ENCODE measurements around the gene LTBP2. TPM values are rescaled to one million over a fixed set of nuclear protein-coding genes. Genes with fewer than 3 reads are reported as not detected.
A peak's percentile ranks its signal among the peaks of the same experiment; 100 is the strongest.

LTBP2 gene
- total RNA-seq, 3 donors from 2014 or later, result 0.21 to 0.35 (median 0.30) TPM

DNA sequence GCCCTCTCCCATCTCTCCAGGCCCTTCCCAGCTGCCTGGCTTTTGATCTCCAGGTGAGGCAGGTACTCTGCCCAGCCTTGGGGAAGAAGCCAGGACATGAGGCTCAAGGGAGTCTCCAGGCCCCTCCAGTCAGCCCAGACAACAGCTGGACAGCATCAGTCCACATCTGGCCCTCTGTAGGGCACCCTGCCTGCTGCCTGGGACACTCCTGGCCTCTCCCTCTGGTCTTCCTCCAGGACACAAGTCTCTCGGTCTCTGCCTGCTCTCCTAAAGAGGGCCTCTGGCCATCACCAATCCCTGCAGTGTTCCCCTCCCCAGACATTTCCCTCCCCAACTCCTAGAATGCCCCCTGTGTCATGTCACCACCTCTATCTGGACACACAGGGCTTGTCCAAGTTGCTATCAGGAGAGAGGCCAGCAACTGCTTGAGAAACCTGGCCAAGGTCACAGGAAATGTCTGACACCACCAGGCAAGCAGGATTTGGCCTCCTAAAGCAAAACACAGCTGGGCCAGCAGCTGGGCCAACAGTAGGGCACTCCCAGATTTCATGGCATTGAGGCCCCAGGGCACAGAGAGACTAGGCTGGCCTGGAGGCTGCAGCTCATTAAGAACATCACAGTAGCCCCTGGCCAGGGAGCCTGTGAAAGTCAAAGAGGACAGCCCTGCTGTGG, 29.0 kb downstream of the LTBP2 start:
- Mint-ChIP-seq H3K4me3 (no peak overlapping the region), H3K4me1 (ENCODE audit: low read depth) (peaks cover 19% of the 10 kb centered on the region), H3K27me3 (ENCODE audit: low read depth) (peaks cover 3% of the 10 kb centered on the region), H3K9me3 (no peaks in the 10 kb centered on the region), H3K36me3 (ENCODE audit: insufficient read depth) (no peaks in the 10 kb centered on the region)
- no peak for DNase-seq
- ATAC-seq, result no peak

DNA sequence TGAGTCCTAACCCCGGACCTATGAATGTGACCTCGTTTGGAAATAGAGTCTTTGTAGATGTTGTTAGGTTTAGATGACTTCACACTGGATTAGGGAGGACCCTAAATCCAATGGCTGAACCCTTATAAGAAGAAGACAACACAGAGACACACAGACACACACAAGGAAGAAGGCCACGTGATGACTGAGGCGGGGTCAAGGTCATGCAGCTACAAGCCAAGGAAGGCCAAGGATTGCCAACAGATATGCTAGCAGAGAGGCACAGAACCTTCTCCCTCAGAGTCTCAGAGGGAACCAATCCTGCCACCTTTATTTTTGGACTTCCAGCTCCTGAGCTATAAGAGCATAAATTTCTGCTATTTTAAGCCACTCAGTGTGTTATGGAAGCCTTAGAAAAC, 31.8 kb downstream of the LTBP2 start:
- H3K4me3 Mint-ChIP-seq, result no peak overlapping the region
- peaks cover 19% of the 10 kb centered on the region for H3K4me1 Mint-ChIP-seq (ENCODE audit: low read depth)
- no peaks in the 10 kb centered on the region for H3K9me3 Mint-ChIP-seq
- no peak for DNase-seq
- no peak for ATAC-seq
- no peaks in the 10 kb centered on the region for H3K36me3 Mint-ChIP-seq (ENCODE audit: insufficient read depth)
- peaks cover 7% of the 10 kb centered on the region for H3K27me3 Mint-ChIP-seq (ENCODE audit: low read depth)

DNA sequence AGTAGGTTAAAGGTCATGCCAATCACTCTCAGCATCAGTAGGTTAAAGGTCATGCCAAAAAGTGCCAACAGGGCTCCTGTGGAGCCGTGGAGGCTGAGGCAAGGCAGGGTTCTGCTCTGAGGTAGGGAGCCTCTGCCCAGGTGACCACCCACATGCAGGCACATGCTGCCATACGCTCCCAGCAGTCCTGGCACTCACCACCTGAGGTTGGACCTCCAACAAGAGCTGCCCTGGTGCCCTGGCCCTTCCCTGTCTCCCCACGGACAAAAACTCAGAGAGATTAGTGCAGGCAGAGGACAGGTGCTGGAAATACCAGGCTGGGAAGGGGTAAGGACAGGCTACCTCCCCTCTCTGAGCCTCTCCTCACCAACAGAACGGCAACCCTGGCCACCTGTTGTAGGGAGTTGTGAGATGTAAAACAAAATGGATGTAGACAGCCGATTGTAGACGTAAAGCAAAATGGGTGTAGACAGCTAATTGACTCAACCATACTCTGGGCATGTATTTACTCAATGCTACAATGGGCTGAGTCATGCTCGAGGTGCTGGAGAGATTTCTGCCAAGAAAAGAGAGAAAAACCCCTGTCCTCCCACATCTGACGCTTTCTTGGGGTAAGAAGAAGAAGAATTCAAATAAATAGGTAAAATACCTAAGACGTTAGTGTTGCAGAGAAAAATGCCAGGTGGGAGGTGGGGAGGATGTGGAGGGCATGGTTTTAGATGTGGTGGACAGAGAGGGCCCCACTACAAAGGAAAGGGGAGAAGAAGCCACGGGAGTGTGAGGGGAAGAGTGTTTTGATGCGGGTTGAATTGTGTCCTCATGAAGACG, 32.4 kb downstream of the LTBP2 start:
- Mint-ChIP-seq H3K4me1 (ENCODE audit: low read depth) (peaks cover 22% of the 10 kb centered on the region), H3K27me3 (ENCODE audit: low read depth) (peaks cover 7% of the 10 kb centered on the region), H3K9me3 (no peaks in the 10 kb centered on the region), H3K4me3 (no peak overlapping the region), H3K36me3 (ENCODE audit: insufficient read depth) (no peaks in the 10 kb centered on the region)
- no peak for DNase-seq
- peak; percentile 78 to 79 for ATAC-seq

DNA sequence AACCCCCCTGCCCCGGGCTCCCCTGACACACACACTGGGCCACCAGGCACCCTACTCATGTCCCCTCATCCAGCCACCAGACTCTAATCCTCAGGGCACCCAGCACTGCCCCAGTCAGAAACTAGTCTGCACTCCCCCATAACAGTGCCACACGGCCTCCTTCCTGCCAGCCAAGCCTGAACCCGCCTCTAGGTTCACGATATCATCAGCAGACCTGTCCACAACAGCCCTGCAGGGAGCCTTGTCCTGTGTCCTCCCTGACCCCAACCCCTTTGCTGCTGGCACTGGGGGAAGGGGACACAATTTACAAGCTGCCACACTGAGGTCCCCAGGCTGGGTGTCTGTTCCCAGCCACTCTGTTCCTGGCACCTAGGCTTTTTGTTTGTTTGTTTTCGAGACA, 33.6 kb downstream of the LTBP2 start:
- DNase-seq (no peak), ATAC-seq (no peak)
- H3K4me1 Mint-ChIP-seq (ENCODE audit: low read depth), result peaks cover 33% of the 10 kb centered on the region
- H3K36me3 Mint-ChIP-seq (ENCODE audit: insufficient read depth), result no peaks in the 10 kb centered on the region
- H3K4me3 Mint-ChIP-seq, result no peak overlapping the region
- peaks cover 7% of the 10 kb centered on the region for H3K27me3 Mint-ChIP-seq (ENCODE audit: low read depth)
- no peaks in the 10 kb centered on the region for H3K9me3 Mint-ChIP-seq

DNA sequence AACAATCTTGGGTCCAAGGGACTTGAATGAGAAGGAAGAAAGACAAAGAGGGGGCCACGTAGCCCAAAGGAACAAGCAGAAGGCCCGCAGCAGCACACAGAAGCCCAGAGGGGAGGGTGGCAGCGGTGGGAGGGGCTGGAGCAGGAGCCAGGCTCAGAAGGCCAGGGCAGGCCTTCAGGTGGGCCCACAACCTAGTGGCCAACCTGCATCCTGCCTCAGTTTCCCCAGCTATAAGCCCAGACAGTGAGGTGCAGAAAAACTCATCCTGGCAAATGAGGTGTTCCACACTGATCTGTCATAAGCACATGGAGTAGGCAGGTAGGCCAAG, 34.1 kb downstream of the LTBP2 start:
- Mint-ChIP-seq H3K9me3 (no peaks in the 10 kb centered on the region), H3K4me1 (ENCODE audit: low read depth) (peaks cover 36% of the 10 kb centered on the region), H3K27me3 (ENCODE audit: low read depth) (peaks cover 7% of the 10 kb centered on the region), H3K36me3 (ENCODE audit: insufficient read depth) (no peaks in the 10 kb centered on the region), H3K4me3 (no peak overlapping the region)
- ATAC-seq (no peak), DNase-seq (no peak)

DNA sequence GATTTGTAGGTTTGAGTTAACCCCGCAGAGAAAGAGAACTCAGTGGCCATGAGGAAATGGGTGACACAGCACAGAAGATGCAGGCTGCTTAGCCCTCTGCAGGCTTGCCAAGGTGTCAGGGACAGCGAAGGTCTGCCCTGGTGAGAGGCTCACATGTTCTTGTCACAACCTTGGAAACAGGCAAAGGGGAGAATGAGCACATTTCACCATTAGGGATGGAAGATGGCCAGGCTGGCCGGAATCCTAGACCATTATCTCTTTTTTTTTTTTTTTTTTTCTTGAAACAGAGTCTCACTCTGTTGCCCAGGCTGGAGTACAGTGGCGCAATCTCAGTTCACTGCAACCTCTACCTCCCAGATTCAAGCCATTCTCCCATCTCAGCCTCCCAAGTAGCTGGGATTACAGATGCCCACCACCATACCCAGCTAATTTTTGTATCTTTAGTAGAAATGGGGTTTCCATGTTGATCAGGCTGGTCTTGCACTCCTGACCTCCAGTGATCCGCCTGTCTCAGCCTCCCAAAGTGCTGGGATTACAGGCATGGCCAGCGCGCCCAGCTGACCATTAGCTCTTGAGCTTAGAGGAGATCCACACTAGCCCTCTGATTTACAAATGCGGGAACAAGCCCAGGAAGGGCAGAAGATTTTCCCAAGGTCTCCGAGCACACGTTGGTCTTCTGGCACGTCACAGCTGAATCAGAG, 34.6 kb downstream of the LTBP2 start:
- no peak for ATAC-seq

DNA sequence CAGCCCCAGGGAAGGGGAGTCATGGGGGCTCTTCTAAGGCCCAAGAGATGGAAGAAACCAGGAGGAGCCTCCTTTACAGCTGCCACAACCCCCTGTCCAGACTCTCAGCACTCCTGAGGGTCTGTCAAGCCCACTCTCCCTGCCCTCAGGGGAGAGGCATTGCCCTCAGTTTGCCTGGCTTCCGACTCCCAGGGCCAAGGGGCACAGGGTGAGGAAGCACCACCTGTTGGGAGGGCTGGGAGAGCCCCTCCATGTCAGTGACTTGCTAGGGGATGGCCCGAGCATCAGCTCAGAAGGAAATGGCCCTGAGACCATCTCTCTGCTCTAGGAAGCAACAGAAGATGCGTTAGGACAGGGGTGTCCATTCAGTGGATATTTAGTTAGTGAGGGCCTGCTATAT, 36.1 kb downstream of the LTBP2 start:
- no peak for DNase-seq
- Mint-ChIP-seq H3K4me1 (ENCODE audit: low read depth) (peaks cover 50% of the 10 kb centered on the region), H3K27me3 (ENCODE audit: low read depth) (peaks cover 7% of the 10 kb centered on the region), H3K36me3 (ENCODE audit: insufficient read depth) (no peaks in the 10 kb centered on the region), H3K9me3 (no peaks in the 10 kb centered on the region), H3K4me3 (no peak overlapping the region)
- ATAC-seq, result no peak

More for the DNA sequence above, 34.6 kb downstream of the LTBP2 start:
- H3K9me3 Mint-ChIP-seq, result no peaks in the 10 kb centered on the region
- H3K27me3 Mint-ChIP-seq (ENCODE audit: low read depth), result peaks cover 7% of the 10 kb centered on the region
- no peaks in the 10 kb centered on the region for H3K36me3 Mint-ChIP-seq (ENCODE audit: insufficient read depth)
- no peak overlapping the region for H3K4me3 Mint-ChIP-seq
- no peak for DNase-seq
- peaks cover 42% of the 10 kb centered on the region for H3K4me1 Mint-ChIP-seq (ENCODE audit: low read depth)

DNA sequence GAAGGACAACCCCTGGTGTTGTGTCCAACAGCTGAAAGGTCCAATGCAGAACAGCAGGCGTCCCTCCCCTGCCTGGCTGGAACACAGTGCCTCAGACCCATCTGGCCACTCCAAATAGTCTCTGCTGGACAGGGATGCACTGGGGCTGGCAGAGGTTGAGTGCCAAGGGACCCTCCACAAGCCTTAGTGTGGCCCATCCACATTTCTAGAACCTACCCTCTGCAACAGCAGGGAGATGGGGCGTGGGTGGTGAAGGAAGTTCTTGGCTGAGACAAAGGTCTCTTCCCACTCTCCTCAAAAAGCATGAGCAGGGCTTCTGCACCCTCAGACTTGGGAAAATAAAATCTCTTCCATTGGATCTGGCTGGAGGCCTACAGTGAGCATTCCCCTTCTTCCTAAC, 36.5 kb downstream of the LTBP2 start:
- Mint-ChIP-seq H3K36me3 (ENCODE audit: insufficient read depth) (no peaks in the 10 kb centered on the region), H3K9me3 (no peaks in the 10 kb centered on the region), H3K4me1 (ENCODE audit: low read depth) (peaks cover 50% of the 10 kb centered on the region), H3K27me3 (ENCODE audit: low read depth) (peaks cover 7% of the 10 kb centered on the region), H3K4me3 (no peak overlapping the region)
- ATAC-seq, result no peak
- DNase-seq, result no peak

DNA sequence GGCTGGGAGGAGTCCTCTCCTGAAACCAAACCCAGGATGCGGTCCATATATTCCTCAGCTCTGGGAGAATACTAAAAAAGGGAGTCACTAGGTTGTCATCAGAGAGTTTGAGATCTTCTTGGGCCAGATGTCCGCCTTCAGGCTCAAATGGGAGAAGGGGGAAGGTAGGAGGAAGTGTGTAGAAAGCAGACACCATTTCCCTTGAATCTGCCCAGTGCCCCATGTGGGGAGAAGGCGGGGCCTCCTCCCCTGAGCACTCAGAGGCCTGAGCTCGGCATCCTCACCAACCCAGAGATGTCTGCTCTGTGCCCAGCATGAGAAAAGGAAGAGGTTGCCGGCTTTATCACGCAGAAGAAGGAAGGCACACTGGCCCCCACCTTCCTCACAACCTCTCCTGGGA, 37.3 kb downstream of the LTBP2 start:
- peaks cover 8% of the 10 kb centered on the region for H3K27me3 Mint-ChIP-seq (ENCODE audit: low read depth)
- ATAC-seq (no peak), DNase-seq (no peak)
- no peaks in the 10 kb centered on the region for H3K36me3 Mint-ChIP-seq (ENCODE audit: insufficient read depth)
- H3K9me3 Mint-ChIP-seq, result no peaks in the 10 kb centered on the region
- H3K4me3 Mint-ChIP-seq, result no peak overlapping the region
- peaks cover 44% of the 10 kb centered on the region for H3K4me1 Mint-ChIP-seq (ENCODE audit: low read depth)

DNA sequence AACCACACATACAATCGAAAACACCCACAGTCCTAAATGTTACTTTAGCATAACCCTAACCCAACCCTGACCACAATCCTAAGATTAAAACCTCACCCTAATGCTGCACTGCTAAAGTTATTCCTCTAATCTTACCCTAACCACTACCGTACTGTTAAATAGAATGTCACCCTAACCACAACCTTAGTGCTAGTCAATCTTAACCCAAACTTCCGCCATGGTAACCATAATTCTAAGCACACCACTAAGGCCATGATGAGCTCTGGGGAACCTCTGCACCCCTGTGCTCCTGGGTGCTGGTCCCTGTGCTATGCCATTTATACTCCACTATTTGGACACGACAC, 38.0 kb downstream of the LTBP2 start:
- peak; percentile 47 to 73 for ATAC-seq
- H3K4me3 Mint-ChIP-seq, result peak overlapping the region; percentile 6
- H3K4me1 Mint-ChIP-seq (ENCODE audit: low read depth), result peaks cover 38% of the 10 kb centered on the region
- no peaks in the 10 kb centered on the region for H3K36me3 Mint-ChIP-seq (ENCODE audit: insufficient read depth)
- peaks cover 10% of the 10 kb centered on the region for H3K27me3 Mint-ChIP-seq (ENCODE audit: low read depth)
- H3K9me3 Mint-ChIP-seq, result no peaks in the 10 kb centered on the region
- no peak for DNase-seq

DNA sequence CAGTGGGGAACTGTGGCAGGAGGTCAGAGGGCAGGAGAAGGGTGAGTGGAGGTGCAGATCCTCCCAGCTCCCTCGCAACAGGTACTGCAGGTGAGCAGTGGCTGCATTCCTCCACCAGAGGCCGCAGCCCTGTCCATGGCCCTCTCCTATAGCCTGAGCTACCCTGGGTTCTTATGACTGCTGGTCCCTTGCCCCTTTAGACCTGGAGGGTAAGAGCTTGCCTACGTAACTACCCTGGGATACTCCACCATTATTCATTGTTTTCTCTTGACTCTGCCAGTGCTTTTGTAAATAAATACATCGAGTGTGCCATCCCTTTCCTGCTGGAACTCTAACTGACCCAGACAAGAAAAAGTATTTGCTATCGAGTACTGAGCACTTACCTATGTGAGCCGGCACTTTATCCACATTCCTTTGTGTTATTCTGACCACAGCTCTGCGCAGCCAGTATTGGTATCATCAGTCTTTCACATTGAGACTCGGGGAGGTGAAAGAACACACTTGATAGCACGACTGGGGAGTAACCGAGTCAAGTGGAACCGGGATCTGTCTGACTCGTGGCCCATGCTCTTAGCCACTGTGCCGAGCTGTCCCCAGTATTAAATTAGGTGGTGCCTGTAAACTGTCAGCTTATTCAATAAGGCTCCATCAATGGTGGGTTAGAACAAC, 38.5 kb downstream of the LTBP2 start:
- peaks cover 10% of the 10 kb centered on the region for H3K27me3 Mint-ChIP-seq (ENCODE audit: low read depth)
- H3K4me3 Mint-ChIP-seq, result peak overlapping the region; percentile 6
- H3K9me3 Mint-ChIP-seq, result no peaks in the 10 kb centered on the region
- H3K4me1 Mint-ChIP-seq (ENCODE audit: low read depth), result peaks cover 37% of the 10 kb centered on the region
- H3K36me3 Mint-ChIP-seq (ENCODE audit: insufficient read depth), result no peaks in the 10 kb centered on the region
- ATAC-seq (no peak), DNase-seq (no peak)

DNA sequence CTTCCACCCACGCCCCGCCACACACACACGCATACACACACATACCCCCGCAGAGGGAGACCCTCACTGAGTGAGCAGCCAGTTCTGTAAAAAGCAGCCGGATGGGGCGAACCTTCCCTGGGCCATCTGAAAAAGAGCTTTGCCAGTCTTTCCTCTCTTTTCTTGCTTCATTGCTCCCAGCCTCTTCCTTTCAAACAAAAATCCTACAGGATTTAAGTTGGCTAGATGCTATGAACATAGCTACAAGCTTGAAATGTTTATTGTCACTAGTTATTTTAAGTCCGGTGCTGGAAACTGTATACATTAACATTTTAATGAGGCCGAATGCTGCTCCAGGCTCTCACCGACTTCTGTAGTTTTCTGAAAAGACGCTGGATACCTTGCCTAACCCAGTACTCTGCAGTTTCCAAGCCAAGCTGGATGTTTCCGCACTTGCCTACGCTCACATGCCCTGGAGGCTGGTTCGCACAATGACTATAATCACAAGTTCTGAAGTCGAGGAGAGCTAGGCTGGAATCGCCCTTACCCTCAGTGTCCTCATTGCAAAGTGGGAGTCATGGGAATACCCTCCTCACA, 39.2 kb downstream of the LTBP2 start:
- Mint-ChIP-seq H3K27me3 (ENCODE audit: low read depth) (peaks cover 6% of the 10 kb centered on the region), H3K4me1 (ENCODE audit: low read depth) (peaks cover 34% of the 10 kb centered on the region), H3K36me3 (ENCODE audit: insufficient read depth) (no peaks in the 10 kb centered on the region), H3K4me3 (peak overlapping the region; percentile 1), H3K9me3 (no peaks in the 10 kb centered on the region)
- DNase-seq (no peak), ATAC-seq (no peak)

DNA sequence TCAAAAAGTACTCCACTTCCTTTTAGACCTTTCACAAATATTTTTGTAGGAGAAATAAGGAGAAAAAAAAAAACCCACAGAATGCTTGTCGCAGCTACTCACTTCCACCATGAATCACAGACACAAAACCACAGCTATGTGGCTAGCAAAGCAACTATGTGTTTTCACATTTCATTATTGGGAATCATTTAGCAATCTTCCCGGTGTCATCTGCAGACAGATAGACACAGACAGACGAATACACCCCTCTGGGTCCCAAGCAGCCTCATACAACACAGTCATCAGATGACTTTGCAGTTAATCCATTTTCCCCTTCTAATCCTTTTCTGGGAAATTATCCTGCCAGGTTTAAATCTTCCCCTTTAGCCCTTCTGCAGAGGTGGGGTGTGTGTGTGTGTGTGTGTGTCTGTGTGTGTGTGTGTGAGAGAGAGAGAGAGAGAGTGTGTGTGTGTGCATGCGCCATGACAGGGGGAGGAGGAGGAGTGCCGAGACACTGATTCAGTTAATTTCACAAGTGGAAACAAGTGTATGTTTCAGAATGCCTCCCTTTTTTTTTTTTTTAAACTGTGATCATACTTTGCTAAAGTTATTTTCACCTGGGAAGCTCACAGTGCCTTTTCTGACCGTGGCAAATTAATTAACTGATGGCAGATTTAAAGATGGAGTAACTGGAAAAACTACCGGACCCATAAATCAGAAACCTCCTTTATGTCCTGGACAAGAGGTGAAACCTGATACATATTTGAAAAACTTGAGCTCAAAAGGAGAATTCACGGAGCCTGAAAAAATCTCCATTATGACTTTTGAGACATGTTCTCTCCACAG, 39.9 kb downstream of the LTBP2 start:
- Mint-ChIP-seq H3K36me3 (ENCODE audit: insufficient read depth) (no peaks in the 10 kb centered on the region), H3K27me3 (ENCODE audit: low read depth) (peaks cover 3% of the 10 kb centered on the region), H3K9me3 (no peaks in the 10 kb centered on the region), H3K4me1 (ENCODE audit: low read depth) (peaks cover 34% of the 10 kb centered on the region), H3K4me3 (peak overlapping the region; percentile 1)
- ATAC-seq (peak; percentile 66 to 79), DNase-seq (no peak)
